NCI-H774 (cell line): ENCODE data around the gene ST8SIA6.
"Not testable (repeated sequence)": the region's sequence is repeated elsewhere in the genome, so short reads cannot be mapped to it uniquely, and the experiment has no call there.

Experiments used
- DNase-seq: peaks from one replicate; lab custom pipeline; 2025; lab: John Stamatoyannopoulos, UW

Gene ST8SIA6

GRCh38 chr10:17343118-17343517 is 111.3 kb downstream of the ST8SIA6 start:
- no peak for DNase-seq

DNA sequence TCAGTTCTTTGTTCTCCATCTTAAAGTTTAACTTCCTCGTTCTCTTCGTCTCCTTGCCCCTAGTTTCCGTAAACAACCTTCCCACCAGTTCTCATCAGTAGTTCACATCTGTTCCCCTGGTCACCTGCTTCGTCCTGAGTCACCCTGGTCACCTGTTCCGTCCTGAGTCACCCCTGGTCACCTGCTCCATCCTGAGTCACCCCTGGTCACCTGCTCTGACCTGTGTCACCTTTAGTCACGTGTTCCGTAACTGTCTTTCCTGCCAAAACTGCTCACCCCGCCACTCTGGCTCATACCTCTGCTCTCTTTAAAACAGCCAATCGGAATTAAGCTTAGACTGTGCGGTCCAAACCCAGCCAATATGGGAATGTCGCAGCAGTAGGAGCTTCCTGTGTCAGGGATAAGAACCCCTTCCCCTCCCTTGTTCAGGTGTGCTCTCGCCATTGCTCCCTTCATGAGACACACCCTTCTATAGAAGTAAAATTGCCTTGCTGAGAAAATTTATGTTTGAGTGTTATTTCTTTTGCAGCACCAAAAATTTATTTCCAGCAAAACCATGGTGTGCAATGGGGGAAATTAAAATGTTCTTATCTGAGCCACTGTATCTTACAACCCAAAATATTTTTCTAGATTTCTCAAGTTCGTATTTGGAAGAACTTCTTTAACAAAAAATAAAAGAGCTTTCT is 114.1 kb downstream of the ST8SIA6 start:
- DNase-seq: no peak

DNA sequence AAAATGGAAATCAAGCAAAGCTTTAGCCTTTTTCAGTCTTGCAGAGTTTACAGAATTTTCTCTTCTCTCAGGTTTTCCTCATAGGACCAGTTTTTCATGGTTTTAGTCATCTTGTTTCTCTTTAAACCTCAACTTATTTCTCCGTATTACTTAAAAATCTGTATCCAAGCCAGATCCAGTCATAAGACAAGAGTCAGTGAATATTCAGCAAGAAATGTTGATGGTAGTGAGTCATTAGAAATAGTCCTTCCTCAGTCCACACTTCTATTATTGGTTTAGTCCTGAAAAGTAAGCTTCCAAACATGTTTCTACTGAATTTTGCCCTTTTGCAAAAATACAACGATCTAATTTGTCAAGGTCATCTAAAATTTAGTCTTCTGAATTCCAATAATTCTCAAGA is 119.3 kb downstream of the ST8SIA6 start:
- no peak for DNase-seq

- no peak for DNase-seq
Observed at GRCh38 chr10:17330501-17330900, 123.9 kb downstream of the ST8SIA6 start.

DNA sequence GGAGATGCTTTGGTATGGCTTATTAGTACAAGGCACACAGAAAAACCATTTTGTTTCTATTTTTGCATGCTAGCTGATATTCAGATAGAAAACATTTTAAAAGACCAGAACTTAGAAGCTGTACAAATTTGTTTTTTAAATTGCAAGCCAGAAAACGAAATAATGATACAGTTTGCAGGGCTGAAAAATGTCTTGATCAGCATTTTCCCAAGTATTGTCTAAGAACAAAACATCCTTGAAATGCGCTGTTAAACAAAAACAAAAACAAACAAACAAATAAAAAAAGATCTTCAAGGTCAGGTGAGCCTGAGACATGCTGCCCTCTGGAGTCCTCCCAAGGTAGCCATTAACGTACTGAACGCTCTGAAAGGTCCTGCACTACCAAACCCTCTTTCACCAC is 128.0 kb downstream of the ST8SIA6 start:
- DNase-seq: no peak

GRCh38 chr10:17321957-17322356 is 132.4 kb downstream of the ST8SIA6 start:
- DNase-seq: not testable (repeated sequence)

- DNase-seq: no peak
Observed at GRCh38 chr10:17316488-17317170, 137.8 kb downstream of the ST8SIA6 start.

- no peak for DNase-seq
Observed at GRCh38 chr10:17309435-17309834, 145.0 kb downstream of the ST8SIA6 start.

GRCh38 chr10:17307123-17307522 is 147.3 kb downstream of the ST8SIA6 start:
- DNase-seq: no peak

DNA sequence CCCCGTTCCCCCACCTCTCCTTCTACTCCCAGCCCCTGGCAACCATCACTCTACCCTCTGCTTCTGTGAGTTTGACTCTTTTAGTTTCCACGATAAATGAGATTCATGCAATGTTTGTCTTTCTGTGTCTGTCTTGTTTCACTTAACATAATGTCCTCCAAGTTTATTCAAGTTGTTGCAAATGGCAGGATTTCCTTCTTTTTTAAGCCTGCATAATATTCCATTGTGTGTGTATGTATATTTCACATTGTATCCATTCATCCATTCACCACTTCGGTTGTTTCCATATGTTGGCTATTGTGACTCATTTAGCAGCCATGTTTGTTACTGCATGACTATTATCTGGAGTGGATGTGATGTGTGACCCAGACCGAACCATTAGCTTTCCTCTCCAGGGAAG is 162.0 kb downstream of the ST8SIA6 start:
- DNase-seq: no peak

- DNase-seq: no peak
Observed at GRCh38 chr10:17290226-17290625, 164.2 kb downstream of the ST8SIA6 start.

DNA sequence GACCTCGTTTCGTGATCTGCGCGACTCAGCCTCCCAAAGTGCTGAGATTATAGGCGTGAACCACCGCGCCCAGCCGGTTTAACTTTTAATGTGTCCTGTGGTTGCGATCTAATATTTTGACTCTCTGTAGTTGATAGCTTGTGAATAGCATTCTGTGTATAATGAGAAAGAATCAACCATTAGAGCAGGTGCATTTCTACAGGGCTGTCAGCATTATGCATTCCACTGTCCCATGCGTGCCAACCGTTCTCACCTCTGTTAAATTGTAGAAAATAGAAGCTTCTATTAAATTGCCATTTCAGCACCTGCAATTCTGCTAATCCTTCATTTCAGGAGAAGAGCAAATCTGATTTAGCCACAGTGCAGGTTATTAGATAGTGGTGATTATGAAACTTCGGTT is 164.6 kb downstream of the ST8SIA6 start:
- no peak for DNase-seq

DNA sequence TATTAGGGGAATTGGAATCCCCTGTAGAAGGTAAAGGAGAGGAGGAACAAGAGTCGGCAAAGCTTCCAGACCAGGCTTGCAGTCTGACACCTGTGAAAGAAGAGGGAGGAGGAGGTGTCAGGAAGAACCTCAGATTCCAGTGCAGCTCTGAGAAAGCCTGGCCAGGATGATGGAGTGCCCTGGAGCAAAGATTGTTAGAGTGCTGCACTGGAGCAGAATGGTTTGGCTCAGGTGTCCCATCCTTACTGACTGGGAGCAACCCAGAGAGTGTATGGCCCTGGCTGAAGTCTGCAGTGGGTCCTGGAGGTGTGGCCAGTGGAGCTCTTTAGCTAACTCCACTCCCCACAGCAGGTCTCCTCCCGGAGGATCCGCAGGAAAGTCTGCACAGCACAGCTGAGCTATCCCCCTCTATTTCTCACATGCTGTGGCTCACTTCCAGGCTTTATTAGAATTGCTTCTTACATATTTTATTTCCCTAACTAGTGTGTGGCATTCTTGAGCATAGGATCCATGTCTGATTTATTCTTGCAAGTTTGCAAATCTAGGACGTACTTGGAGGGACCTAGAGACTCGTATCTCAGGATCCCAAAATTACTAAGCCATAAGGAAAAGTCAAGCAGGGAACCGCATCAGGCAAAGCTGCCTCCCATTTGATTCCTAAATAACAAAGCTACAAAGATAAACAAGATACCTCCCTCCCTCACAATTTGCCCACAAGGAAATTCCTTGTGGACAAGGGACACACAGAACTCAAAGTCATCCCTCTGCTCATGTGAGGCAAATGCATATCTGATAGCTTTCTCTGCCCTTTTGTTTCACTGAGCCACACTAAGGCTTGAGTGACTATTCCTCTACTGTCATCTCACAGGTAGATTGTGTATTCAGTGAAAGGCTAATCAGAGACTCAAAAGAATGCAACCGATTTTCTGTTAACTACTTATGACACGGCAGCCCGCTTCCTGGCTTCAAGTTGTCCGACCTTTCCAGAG is 167.5 kb downstream of the ST8SIA6 start:
- DNase-seq: no peak

DNA sequence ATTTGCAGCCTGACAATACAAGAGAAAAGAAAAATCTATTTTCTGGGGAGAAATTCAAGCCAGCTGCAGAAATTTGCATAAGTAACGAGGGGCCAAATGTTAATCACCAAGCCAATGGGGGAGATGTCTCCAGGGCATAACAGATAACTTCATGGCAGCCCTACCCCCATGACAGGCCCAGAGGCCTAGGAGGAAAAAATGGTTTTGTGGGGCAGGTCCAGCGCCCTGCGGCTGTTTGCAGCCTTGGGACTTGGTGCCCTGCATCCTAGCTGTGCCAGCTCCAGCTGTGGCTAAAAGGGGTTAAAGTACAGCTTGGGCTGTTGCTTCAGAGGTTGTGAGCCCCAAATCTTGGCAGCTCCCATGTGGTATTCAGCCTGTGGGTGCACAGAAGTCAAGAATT is 172.1 kb downstream of the ST8SIA6 start:
- no peak for DNase-seq

- no peak for DNase-seq
Observed at GRCh38 chr10:17278607-17279240, 175.7 kb downstream of the ST8SIA6 start.

GRCh38 chr10:17276756-17277424 is 177.5 kb downstream of the ST8SIA6 start:
- DNase-seq: no peak

GRCh38 chr10:17273403-17273802 is 181.0 kb downstream of the ST8SIA6 start:
- DNase-seq: no peak

GRCh38 chr10:17272648-17273047 is 181.7 kb downstream of the ST8SIA6 start:
- DNase-seq: no peak
